HG03196 (cell line): ENCODE measurements around the gene TTC31.
"Not testable (repeated sequence)": the region's sequence is repeated elsewhere in the genome, so short reads cannot be mapped to it uniquely, and the experiment has no call there.

Experiments used
- ATAC-seq: cut with Tn5 transposase; IDR thresholded peaks from one replicate; pipeline ENCODE4 v1.9.1; 2021; ENCODE audit not compliant: unreplicated experiment

Gene TTC31

GRCh38 chr2:74483675-74484164 lies 839 bp downstream of the TTC31 start:
- not testable (repeated sequence) for ATAC-seq

GRCh38 chr2:74486141-74486540 lies 3.3 kb downstream of the TTC31 start:
- no peak for ATAC-seq

GRCh38 chr2:74488643-74489481 lies 6.0 kb downstream of the TTC31 start:
- ATAC-seq: no peak

GRCh38 chr2:74489906-74490305 lies 7.0 kb downstream of the TTC31 start:
- ATAC-seq: no peak

GRCh38 chr2:74491648-74492544 lies 9.0 kb downstream of the TTC31 start:
- ATAC-seq: no peak

GRCh38 chr2:74493546-74493945 lies 10.7 kb downstream of the TTC31 start:
- ATAC-seq: no peak

- no peak for ATAC-seq
These were observed 12.6 kb downstream of the TTC31 start for GRCh38 chr2:74495440-74495839.

GRCh38 chr2:74496997-74497776 lies 14.3 kb downstream of the TTC31 start:
- no peak for ATAC-seq

GRCh38 chr2:74497777-74498499 lies 15.1 kb downstream of the TTC31 start:
- no peak for ATAC-seq

- ATAC-seq: no peak
These were observed 15.8 kb downstream of the TTC31 start for GRCh38 chr2:74498500-74499266.

- ATAC-seq: no peak
These were observed 16.5 kb downstream of the TTC31 start, which contains the start of gene LBX2 for GRCh38 chr2:74499267-74499939. Gene LBX2, minus strand, starts transcription at chr2:74499603. Its CDS starts 66 bp downstream, at chr2:74499537.

GRCh38 chr2:74499940-74500577 lies 17.2 kb downstream of the TTC31 start:
- ATAC-seq: no peak

GRCh38 chr2:74500578-74500946 lies 17.7 kb downstream of the TTC31 start:
- ATAC-seq: no peak

- ATAC-seq: no peak
These were observed 18.6 kb downstream of the TTC31 start for GRCh38 chr2:74501335-74502071.

GRCh38 chr2:74502147-74502719 lies 19.4 kb downstream of the TTC31 start:
- ATAC-seq: no peak

- ATAC-seq: peak; percentile 33
These were observed 20.0 kb downstream of the TTC31 start for GRCh38 chr2:74502720-74503505.
